Measurements from ENCODE around the gene ATP6AP1.

GRCh38 chrX:154403192-154403591 lies 25.3 kb upstream of the ATP6AP1 start:
- TF ChIP-seq, protein P1, sequence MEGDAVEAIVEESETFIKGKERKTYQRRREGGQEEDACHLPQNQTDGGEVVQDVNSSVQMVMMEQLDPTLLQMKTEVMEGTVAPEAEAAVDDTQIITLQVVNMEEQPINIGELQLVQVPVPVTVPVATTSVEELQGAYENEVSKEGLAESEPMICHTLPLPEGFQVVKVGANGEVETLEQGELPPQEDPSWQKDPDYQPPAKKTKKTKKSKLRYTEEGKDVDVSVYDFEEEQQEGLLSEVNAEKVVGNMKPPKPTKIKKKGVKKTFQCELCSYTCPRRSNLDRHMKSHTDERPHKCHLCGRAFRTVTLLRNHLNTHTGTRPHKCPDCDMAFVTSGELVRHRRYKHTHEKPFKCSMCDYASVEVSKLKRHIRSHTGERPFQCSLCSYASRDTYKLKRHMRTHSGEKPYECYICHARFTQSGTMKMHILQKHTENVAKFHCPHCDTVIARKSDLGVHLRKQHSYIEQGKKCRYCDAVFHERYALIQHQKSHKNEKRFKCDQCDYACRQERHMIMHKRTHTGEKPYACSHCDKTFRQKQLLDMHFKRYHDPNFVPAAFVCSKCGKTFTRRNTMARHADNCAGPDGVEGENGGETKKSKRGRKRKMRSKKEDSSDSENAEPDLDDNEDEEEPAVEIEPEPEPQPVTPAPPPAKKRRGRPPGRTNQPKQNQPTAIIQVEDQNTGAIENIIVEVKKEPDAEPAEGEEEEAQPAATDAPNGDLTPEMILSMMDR (IDR thresholded peaks at IDR 0.05; ENCODE audit: low read depth, low read length, poor library complexity, severe bottlenecking) = no peak
- no peak for TF ChIP-seq EZH2phosphoT487 (IDR thresholded peaks at IDR 0.05; ENCODE audit: borderline replicate concordance, low read length)

Measured in DOHH2 (cell line).